Neuron (in vitro differentiated cells): ENCODE results near the gene C2orf78.

Source experiments
- H2AFZ ChIP-seq: one replicate; pipeline ENCODE4 v1.6.1; 2013; ENCODE audit warnings: low read depth, mild to moderate bottlenecking, inconsistent platforms, low read length, moderate library complexity
- H3K27me3 ChIP-seq: one replicate; pipeline ENCODE4 v1.6.1; 2013; ENCODE audit warnings: low read length; ENCODE audit not compliant: insufficient read depth
- H3K36me3 ChIP-seq: one replicate; pipeline ENCODE4 v1.6.1; 2013; ENCODE audit warnings: low read length; ENCODE audit not compliant: insufficient read depth
- H3K4me1 ChIP-seq: one replicate; pipeline ENCODE4 v1.6.1; 2013; ENCODE audit warnings: low read length; ENCODE audit not compliant: insufficient read depth
- H3K4me3 ChIP-seq: 2 replicates; pipeline ENCODE4 v1.5.1; 2013; ENCODE audit warnings: mild to moderate bottlenecking, low read length, moderate library complexity
- H3K9me3 ChIP-seq: one replicate; pipeline ENCODE4 v1.6.1; 2013; ENCODE audit warnings: low read length

C2orf78 gene

GRCh38 chr2:73818296-73818695, 34.3 kb downstream of the C2orf78 start:
- H3K9me3 ChIP-seq: no peaks in the 10 kb centered on the region
- no peak overlapping the region for H2AFZ ChIP-seq
- H3K4me1 ChIP-seq: no peaks in the 10 kb centered on the region
- H3K36me3 ChIP-seq: no peaks in the 10 kb centered on the region
- no peak overlapping the region for H3K4me3 ChIP-seq
- H3K27me3 ChIP-seq: peaks cover 24% of the 10 kb centered on the region

DNA sequence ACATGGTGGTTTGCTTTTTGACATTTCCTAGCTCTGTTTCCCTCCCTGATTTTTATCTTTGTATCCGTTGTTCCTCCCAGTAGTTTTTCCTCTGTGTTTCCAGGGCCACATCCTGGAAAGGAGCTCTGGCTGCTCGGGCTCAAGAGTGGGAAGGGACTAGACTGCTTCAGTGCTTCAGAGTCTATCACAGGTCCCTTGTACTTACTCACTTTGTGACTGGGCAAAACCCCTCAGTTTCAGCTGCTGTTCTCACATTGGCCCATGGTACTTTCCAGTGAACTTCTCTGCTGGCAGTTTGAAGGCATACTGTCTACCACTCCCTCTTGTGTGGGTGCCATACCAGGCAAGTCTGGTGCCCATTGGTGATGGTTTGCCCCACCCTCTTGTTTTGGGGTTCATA, 37.2 kb downstream of the C2orf78 start:
- H2AFZ ChIP-seq: no peak overlapping the region
- H3K36me3 ChIP-seq: no peaks in the 10 kb centered on the region
- H3K4me1 ChIP-seq: no peaks in the 10 kb centered on the region
- H3K4me3 ChIP-seq: no peak overlapping the region
- H3K9me3 ChIP-seq: no peaks in the 10 kb centered on the region
- peaks cover 7% of the 10 kb centered on the region for H3K27me3 ChIP-seq

DNA sequence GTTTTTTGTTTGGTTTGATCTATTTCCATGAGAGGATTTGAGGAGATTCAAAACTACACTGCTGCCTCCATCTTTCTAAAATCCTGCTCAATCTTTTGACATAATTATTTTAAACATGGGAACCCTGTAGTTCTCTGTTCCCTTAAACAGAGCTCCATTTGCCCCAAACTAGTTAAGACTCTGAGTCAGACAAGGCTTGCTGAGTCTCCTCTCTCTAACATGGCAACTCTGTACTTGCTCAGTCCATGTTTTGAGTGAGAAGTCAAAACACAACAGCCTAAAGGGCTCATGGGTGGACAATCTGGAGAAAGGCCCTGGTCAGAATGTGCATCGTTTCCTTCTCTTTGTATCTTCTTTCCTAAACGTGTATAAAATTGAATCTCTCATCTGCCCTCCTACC, 37.7 kb downstream of the C2orf78 start:
- H3K27me3 ChIP-seq: peaks cover 5% of the 10 kb centered on the region
- no peaks in the 10 kb centered on the region for H3K36me3 ChIP-seq
- H3K4me3 ChIP-seq: no peak overlapping the region
- H3K9me3 ChIP-seq: no peaks in the 10 kb centered on the region
- no peaks in the 10 kb centered on the region for H3K4me1 ChIP-seq
- no peak overlapping the region for H2AFZ ChIP-seq

- no peaks in the 10 kb centered on the region for H3K4me1 ChIP-seq
- peaks cover 5% of the 10 kb centered on the region for H3K27me3 ChIP-seq
- no peaks in the 10 kb centered on the region for H3K9me3 ChIP-seq
- H3K36me3 ChIP-seq: no peaks in the 10 kb centered on the region
- H2AFZ ChIP-seq: no peak overlapping the region
- no peak overlapping the region for H3K4me3 ChIP-seq
These were observed 38.3 kb downstream of the C2orf78 start for GRCh38 chr2:73822276-73822675.

DNA sequence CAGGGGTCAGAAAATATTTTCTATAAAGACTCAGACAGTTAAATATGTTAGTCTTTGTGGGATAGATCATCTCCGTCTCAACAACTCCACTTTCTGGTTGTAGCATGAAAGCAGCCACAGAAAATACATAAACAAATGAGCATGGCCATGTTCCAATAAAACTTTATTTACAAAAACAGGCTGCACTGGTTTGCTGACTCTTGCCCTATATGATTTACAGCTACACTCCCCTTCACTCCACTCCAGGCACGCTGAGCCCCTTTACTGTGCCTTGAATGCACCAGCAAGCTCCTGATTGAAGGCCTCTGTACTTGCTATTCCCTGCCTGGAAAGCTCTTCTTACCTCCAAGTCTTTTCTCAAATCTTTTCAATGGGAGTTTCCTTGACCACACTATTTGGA, 39.0 kb downstream of the C2orf78 start:
- H2AFZ ChIP-seq: no peak overlapping the region
- H3K4me1 ChIP-seq: no peaks in the 10 kb centered on the region
- H3K27me3 ChIP-seq: peaks cover 5% of the 10 kb centered on the region
- H3K36me3 ChIP-seq: no peaks in the 10 kb centered on the region
- H3K4me3 ChIP-seq: no peak overlapping the region
- no peaks in the 10 kb centered on the region for H3K9me3 ChIP-seq

GRCh38 chr2:73823416-73823815, 39.4 kb downstream of the C2orf78 start:
- H3K27me3 ChIP-seq: peaks cover 5% of the 10 kb centered on the region
- no peaks in the 10 kb centered on the region for H3K36me3 ChIP-seq
- H3K4me1 ChIP-seq: no peaks in the 10 kb centered on the region
- H2AFZ ChIP-seq: no peak overlapping the region
- no peak overlapping the region for H3K4me3 ChIP-seq
- no peaks in the 10 kb centered on the region for H3K9me3 ChIP-seq

GRCh38 chr2:73823916-73824523, 40.0 kb downstream of the C2orf78 start:
- H3K36me3 ChIP-seq: no peaks in the 10 kb centered on the region
- no peak overlapping the region for H3K4me3 ChIP-seq
- no peaks in the 10 kb centered on the region for H3K4me1 ChIP-seq
- no peak overlapping the region for H2AFZ ChIP-seq
- H3K9me3 ChIP-seq: no peaks in the 10 kb centered on the region
- peaks cover 5% of the 10 kb centered on the region for H3K27me3 ChIP-seq

- Histone ChIP-seq H2AFZ (no peak overlapping the region), H3K4me1 (peaks cover 9% of the 10 kb centered on the region), H3K9me3 (no peaks in the 10 kb centered on the region), H3K4me3 (no peak overlapping the region), H3K36me3 (no peaks in the 10 kb centered on the region), H3K27me3 (peaks cover 5% of the 10 kb centered on the region)
These were observed 41.4 kb downstream of the C2orf78 start for GRCh38 chr2:73825408-73825807.

- peaks cover 8% of the 10 kb centered on the region for H3K36me3 ChIP-seq
- H3K9me3 ChIP-seq: no peaks in the 10 kb centered on the region
- H3K27me3 ChIP-seq: peaks cover 3% of the 10 kb centered on the region
- no peak overlapping the region for H3K4me3 ChIP-seq
- H2AFZ ChIP-seq: no peak overlapping the region
- H3K4me1 ChIP-seq: peaks cover 9% of the 10 kb centered on the region
These were observed 43.0 kb downstream of the C2orf78 start for GRCh38 chr2:73827018-73827417.

- no peaks in the 10 kb centered on the region for H3K9me3 ChIP-seq
- H3K4me1 ChIP-seq: peaks cover 9% of the 10 kb centered on the region
- H3K36me3 ChIP-seq: peaks cover 12% of the 10 kb centered on the region
- no peaks in the 10 kb centered on the region for H3K27me3 ChIP-seq
- H3K4me3 ChIP-seq: peak overlapping the region; percentile 71
- peak overlapping the region; percentile 73 for H2AFZ ChIP-seq
These were observed 43.8 kb downstream of the C2orf78 start for GRCh38 chr2:73827660-73828388.

- peak overlapping the region; percentile 73 for H2AFZ ChIP-seq
- H3K36me3 ChIP-seq: peaks cover 16% of the 10 kb centered on the region
These were observed 44.4 kb downstream of the C2orf78 start for GRCh38 chr2:73828389-73828817.

GRCh38 chr2:73828818-73829570, 45.0 kb downstream of the C2orf78 start, which contains the start of gene STAMBP:
TSS of gene STAMBP (plus strand) at chr2:73828961. CDS start at chr2:73830857, 1,896 bp downstream.
- H2AFZ ChIP-seq: peak within 1 kb of the TSS; percentile 73
- peak within 1 kb of the TSS; percentile 71 for H3K4me3 ChIP-seq
- H3K27me3 ChIP-seq: no peaks in the 10 kb centered on the region
- peaks cover 9% of the 10 kb centered on the region for H3K4me1 ChIP-seq
- H3K9me3 ChIP-seq: no peaks in the 10 kb centered on the region
- H3K36me3 ChIP-seq: peaks cover 21% of the 10 kb centered on the region

More at GRCh38 chr2:73828389-73828817, 44.4 kb downstream of the C2orf78 start:
- no peaks in the 10 kb centered on the region for H3K9me3 ChIP-seq
- H3K27me3 ChIP-seq: no peaks in the 10 kb centered on the region
- peaks cover 9% of the 10 kb centered on the region for H3K4me1 ChIP-seq
- peak overlapping the region; percentile 71 for H3K4me3 ChIP-seq

DNA sequence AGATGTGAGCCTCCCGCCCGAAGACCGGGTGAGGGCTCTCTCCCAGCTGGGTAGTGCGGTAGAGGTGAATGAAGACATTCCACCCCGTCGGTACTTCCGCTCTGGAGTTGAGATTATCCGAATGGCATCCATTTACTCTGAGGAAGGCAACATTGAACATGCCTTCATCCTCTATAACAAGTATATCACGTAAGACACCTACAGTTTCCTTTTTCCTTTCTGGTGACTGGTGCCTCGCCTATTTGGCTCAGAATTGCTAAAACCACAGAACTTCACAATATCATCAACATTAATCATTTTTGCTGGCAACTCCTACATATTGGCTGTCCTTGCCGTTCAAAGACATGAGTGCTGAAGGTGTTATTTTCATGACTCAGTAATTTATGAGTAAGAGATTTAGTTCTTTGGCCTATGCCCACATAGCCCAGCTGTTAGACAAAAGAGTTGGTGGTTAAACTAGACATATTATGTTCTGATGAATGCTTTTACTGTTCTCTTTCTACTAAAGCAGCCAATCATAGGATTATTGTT, 47.0 kb downstream of the C2orf78 start:
- Histone ChIP-seq H3K4me1 (peaks cover 9% of the 10 kb centered on the region), H3K36me3 (peaks cover 31% of the 10 kb centered on the region), H2AFZ (no peak overlapping the region), H3K4me3 (no peak overlapping the region), H3K27me3 (no peaks in the 10 kb centered on the region), H3K9me3 (no peaks in the 10 kb centered on the region)
